IMR-90 (cell line): ENCODE measurements around the gene LINGO4. TPM values are rescaled to one million over a fixed set of nuclear protein-coding genes. Genes with fewer than 3 reads are reported as not detected.

Experiments used
- ATAC-seq: fragments of 200-7000 bp; cut with Tn5 transposase; 2 replicates; pipeline ENCODE4 v1.9.1; 2020; ENCODE audit warnings: low read depth, mild to moderate bottlenecking, moderate library complexity
- BruUV-seq: library from RNA; stranded (reverse); fragments of 400-500 nt; replicated peaks from 2 replicates; lab custom pipeline; 2021; lab: Mats Ljungman, UMichigan
- CTCF ChIA-PET: fragments of 300-600 bp; formaldehyde crosslinking; extraction: SDS; loops from one replicate; lab custom pipeline; 2021; ENCODE audit warnings: antibody characterized with exemption; lab: Yijun Ruan, JAX
- POLR2A ChIA-PET: fragments of 300-600 bp; sonication (Branson Sonifier 250); formaldehyde crosslinking; loops from one replicate; lab custom pipeline; 2022; ENCODE audit warnings: antibody characterized with exemption; ENCODE audit not compliant: unreplicated experiment; lab: Charles Lee
- DNase-seq: peaks from one replicate; pipeline ENCODE4 v3.0.0; 2013
- H2AFZ ChIP-seq: replicated peaks from 2 replicates; pipeline ENCODE3; 2013; ENCODE audit warnings: low read length, mild to moderate bottlenecking; ENCODE audit not compliant: poor library complexity
- H2AK5ac ChIP-seq: 2 replicates; pipeline ENCODE4 v1.6.1; 2013; ENCODE audit warnings: low read depth, low read length, inconsistent platforms
- H2AK9ac ChIP-seq: replicated peaks from 2 replicates; pipeline ENCODE3; 2013; ENCODE audit warnings: mild to moderate bottlenecking, low read depth, low read length, moderate library complexity; ENCODE audit not compliant: poor library complexity
- H2BK120ac ChIP-seq: 2 replicates; pipeline ENCODE4 v1.6.1; 2013; ENCODE audit warnings: low read depth, low read length, inconsistent platforms
- H2BK15ac ChIP-seq: 3 replicates; pipeline ENCODE4 v1.6.1; 2013; ENCODE audit warnings: low read depth, low read length, inconsistent platforms
- H2BK20ac ChIP-seq: 2 replicates; pipeline ENCODE4 v1.6.1; 2013; ENCODE audit warnings: low read depth, mild to moderate bottlenecking, inconsistent platforms, low read length, moderate library complexity
- H2BK5ac ChIP-seq: 2 replicates; pipeline ENCODE4 v1.6.1; 2013; ENCODE audit warnings: mild to moderate bottlenecking, low read depth, low read length, inconsistent platforms; ENCODE audit not compliant: poor library complexity, severe bottlenecking
- H3K14ac ChIP-seq: replicated peaks from 2 replicates; pipeline ENCODE4 v1.6.1; 2013; ENCODE audit warnings: low read depth, low read length, inconsistent platforms
- H3K18ac ChIP-seq: 2 replicates; pipeline ENCODE4 v1.6.1; 2013; ENCODE audit warnings: low read depth, low read length, control low read depth
- H3K23ac ChIP-seq: 2 replicates; pipeline ENCODE4 v1.6.1; 2013; ENCODE audit warnings: low read depth, low read length, inconsistent platforms
- H3K27ac ChIP-seq: 2 replicates; pipeline ENCODE4 v1.5.1; 2013; ENCODE audit warnings: mild to moderate bottlenecking, control low read depth, low read length; ENCODE audit not compliant: insufficient read depth
- H3K27me3 ChIP-seq: 2 replicates; pipeline ENCODE4 v1.6.1; 2013; ENCODE audit warnings: low read length; ENCODE audit not compliant: control insufficient read depth, insufficient read depth
- H3K36me3 ChIP-seq: 2 replicates; pipeline ENCODE4 v1.6.1; 2013; ENCODE audit warnings: low read length, mixed read lengths; ENCODE audit not compliant: control insufficient read depth, insufficient read depth
- H3K4ac ChIP-seq: 2 replicates; pipeline ENCODE4 v1.6.1; 2013; ENCODE audit warnings: low read depth, low read length, inconsistent platforms
- H3K4me1 ChIP-seq: 2 replicates; pipeline ENCODE4 v1.6.1; 2013; ENCODE audit warnings: low read length, mixed read lengths; ENCODE audit not compliant: control insufficient read depth, insufficient read depth
- H3K4me2 ChIP-seq: 2 replicates; pipeline ENCODE4 v1.6.1; 2013; ENCODE audit warnings: low read depth, mild to moderate bottlenecking, control low read depth, low read length, moderate library complexity
- H3K4me3 ChIP-seq: 2 replicates; pipeline ENCODE4 v1.5.1; 2013; ENCODE audit warnings: low read depth, mild to moderate bottlenecking, control low read depth, low read length, moderate library complexity; ENCODE audit not compliant: insufficient read depth
- H3K56ac ChIP-seq: 2 replicates; pipeline ENCODE4 v1.6.1; 2013; ENCODE audit warnings: low read length, inconsistent platforms; ENCODE audit not compliant: insufficient read depth; ENCODE audit errors: extremely low read depth
- H3K79me1 ChIP-seq, 2 experiments: 2 replicates each; pipeline ENCODE4 v1.6.1; 2013; ENCODE audit warnings: low read length in 2 of 2, inconsistent platforms in 1 of 2, low read depth in 1 of 2
- H3K9ac ChIP-seq: 2 replicates; pipeline ENCODE4 v1.6.1; 2013; ENCODE audit warnings: low read depth, low read length, control low read depth
- H3K9me1 ChIP-seq: 2 replicates; pipeline ENCODE4 v1.6.1; 2013; ENCODE audit warnings: low read length, inconsistent platforms; ENCODE audit not compliant: insufficient read depth
- H3K9me3 ChIP-seq: 2 replicates; pipeline ENCODE4 v1.6.1; 2013; ENCODE audit warnings: low read length; ENCODE audit not compliant: control insufficient read depth, insufficient read depth
- H4K20me1 ChIP-seq: 2 replicates; pipeline ENCODE4 v1.6.1; 2013; ENCODE audit warnings: low read length, inconsistent platforms; ENCODE audit not compliant: insufficient read depth
- H4K5ac ChIP-seq: 2 replicates; pipeline ENCODE4 v1.6.1; 2013; ENCODE audit warnings: mild to moderate bottlenecking, low read depth, low read length, control low read depth
- H4K8ac ChIP-seq, 2 experiments: 2 replicates each; pipeline ENCODE4 v1.6.1; 2013; ENCODE audit warnings: low read depth in 2 of 2, low read length in 2 of 2, control low read depth in 1 of 2, inconsistent platforms in 1 of 2
- H4K91ac ChIP-seq: 2 replicates; pipeline ENCODE4 v1.6.1; 2013; ENCODE audit warnings: low read depth, low read length, inconsistent platforms; ENCODE audit not compliant: insufficient read depth
- BHLHE40 ChIP-seq: fragments of 150-350 bp; IDR thresholded peaks from 2 replicates; pipeline ENCODE4 v1.6.1; 2016; ENCODE audit warnings: mild to moderate bottlenecking, low read depth, low read length
- CHD1 ChIP-seq: IDR thresholded peaks from 2 replicates; pipeline ENCODE4 v1.6.1; 2012; ENCODE audit warnings: low read depth, low read length, improper control_type of control experiment
- MXI1 ChIP-seq: IDR thresholded peaks from 2 replicates; pipeline ENCODE4 v1.6.1; 2012; ENCODE audit warnings: low read depth, mild to moderate bottlenecking, low read length, moderate library complexity, borderline replicate concordance
- NFE2L2 ChIP-seq: fragments of 150-350 bp; IDR thresholded peaks from 2 replicates; pipeline ENCODE4 v1.6.1; 2016; ENCODE audit warnings: low read depth, mild to moderate bottlenecking, low read length
- RAD21 ChIP-seq: IDR thresholded peaks from 2 replicates; pipeline ENCODE4 v1.6.1; 2012; ENCODE audit warnings: low read length, improper control_type of control experiment
- SMC3 ChIP-seq: fragments of 150-350 bp; IDR thresholded peaks from 2 replicates; pipeline ENCODE4 v1.6.1; 2016; ENCODE audit warnings: low read depth, mild to moderate bottlenecking, antibody characterized with exemption, low read length, moderate library complexity
- WGBS, 2 experiments: methylation state at CpG; one replicate each; pipeline versions ENCODE4 v1.1.5 to v1.1.7; 2013; ENCODE audit warnings: missing lambda C conversion rate in 2 of 2; ENCODE audit not compliant: insufficient read length in 1 of 2; ENCODE audit errors: extremely low coverage in 2 of 2; 5-methylcytosine and 5-hydroxymethylcytosine counted together
- dilution Hi-C: fragments of 300-500 bp; cut with HindIII; formaldehyde crosslinking; loops from one replicate; pipeline ENCODE4 v1.14.3; 2018; ENCODE audit warnings: low sequenced_read_pairs; ENCODE audit not compliant: unreplicated experiment
- in situ Hi-C: fragments of 300-500 bp; cut with MboI; formaldehyde crosslinking; loops from 3 replicates; pipeline ENCODE4 v1.14.3; 2019; ENCODE audit warnings: low sequenced_read_pairs, inconsistent platforms, mixed read lengths
- intact Hi-C: fragments of 100-400 bp; cut with micrococcal nuclease; formaldehyde crosslinking; loops from 2 replicates; pipeline ENCODE4 v1.10.0; 2022
- polyA plus RNA-seq, 3 experiments: library from polyadenylated mRNA; depleted of rRNA; stranded (reverse); fragments of >200 nt; gene quantifications; 2 replicates each; pipeline ENCODE4 v1.2.3, GENCODE V29; 2012; ENCODE audit warnings: low replicate concordance in 1 of 3
- total RNA-seq: library from RNA; depleted of rRNA; stranded (reverse); fragments of >200 nt; gene quantifications from 2 replicates; pipeline ENCODE4 v1.2.3, GENCODE V29; 2012
- TF ChIP-seq, protein P1 (sequence below): fragments of 150-350 bp; IDR thresholded peaks from 2 replicates; pipeline ENCODE4 v1.6.1; 2017; ENCODE audit warnings: mild to moderate bottlenecking, antibody characterized with exemption, low read length, low read depth

The LINGO4 gene
- total and polyA plus RNA-seq, 2 of the 4 experiments (the other 2 are of a cell fraction), result not detected

DNA sequence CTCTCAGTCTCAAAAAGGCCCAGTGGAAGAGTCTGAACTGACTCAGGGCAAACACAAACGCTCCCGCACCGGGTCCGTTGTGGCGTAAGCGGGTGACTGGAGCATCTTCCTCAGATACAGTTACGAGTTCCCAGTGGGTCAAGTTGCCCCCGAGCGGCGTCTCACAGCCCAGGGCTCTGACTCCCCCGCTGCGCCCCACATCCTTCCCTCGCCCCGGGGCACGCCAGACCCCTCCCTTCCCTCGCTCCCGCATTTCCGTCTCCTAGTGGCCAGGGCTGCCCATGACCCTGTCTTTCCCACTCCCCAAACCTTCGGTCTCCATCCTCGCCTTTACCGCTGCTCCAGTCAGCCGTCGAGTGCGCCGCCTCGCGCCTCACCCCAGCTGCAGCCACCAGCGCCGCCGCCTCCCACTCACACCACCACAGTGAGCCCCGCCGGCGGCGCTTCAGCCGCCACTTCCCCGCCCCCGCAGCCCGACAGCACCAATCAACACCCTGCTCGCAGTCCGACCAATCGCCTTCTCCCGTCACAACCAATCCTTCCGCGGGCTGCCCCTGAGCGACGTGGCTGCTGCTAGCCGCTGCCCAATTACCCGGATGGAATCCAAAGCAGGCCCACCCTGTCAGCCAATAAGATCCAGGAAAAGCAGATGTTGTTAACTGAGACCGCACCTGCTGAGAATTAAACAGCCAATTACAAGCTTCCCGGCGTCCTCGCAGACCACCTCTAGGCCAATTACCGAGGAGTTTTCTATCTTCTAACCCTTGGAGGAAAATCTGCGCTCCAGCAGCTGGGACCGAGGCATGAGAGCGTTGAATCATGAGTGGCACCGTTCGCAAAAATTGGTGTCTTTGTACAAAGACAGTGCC lies 14.9 kb downstream of the LINGO4 start, which contains the start of gene TDRKH (continued):
- TF ChIP-seq, protein P1, sequence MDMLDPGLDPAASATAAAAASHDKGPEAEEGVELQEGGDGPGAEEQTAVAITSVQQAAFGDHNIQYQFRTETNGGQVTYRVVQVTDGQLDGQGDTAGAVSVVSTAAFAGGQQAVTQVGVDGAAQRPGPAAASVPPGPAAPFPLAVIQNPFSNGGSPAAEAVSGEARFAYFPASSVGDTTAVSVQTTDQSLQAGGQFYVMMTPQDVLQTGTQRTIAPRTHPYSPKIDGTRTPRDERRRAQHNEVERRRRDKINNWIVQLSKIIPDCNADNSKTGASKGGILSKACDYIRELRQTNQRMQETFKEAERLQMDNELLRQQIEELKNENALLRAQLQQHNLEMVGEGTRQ, result no peak; the same call in 1 of the 2 replicates
- no peak for TF ChIP-seq MXI1

DNA sequence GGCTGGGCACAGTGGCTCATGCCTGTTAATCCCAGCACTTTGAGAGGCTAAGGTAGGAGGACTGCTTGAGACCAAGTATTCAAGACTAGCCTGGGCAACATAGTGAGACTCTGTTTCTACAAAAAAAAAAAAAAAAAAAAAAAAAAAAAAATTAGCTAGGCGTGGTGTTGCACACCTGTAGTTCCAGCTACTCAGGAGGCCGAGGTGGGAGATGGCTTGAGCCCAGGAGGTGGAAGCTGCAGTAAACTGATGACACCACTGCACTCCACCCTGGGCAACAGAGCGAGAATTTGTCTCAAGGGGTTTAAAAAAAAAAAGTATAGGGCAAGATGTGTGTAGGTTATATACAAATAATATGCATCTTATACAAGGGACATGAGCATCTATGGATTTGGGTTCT lies 17.5 kb downstream of the LINGO4 start:
- no peak overlapping the region for H2AK5ac ChIP-seq
- H3K14ac ChIP-seq, result no peak overlapping the region
- H2BK15ac ChIP-seq, result no peak overlapping the region
- H3K4me2 ChIP-seq, result no peak overlapping the region
- no peak overlapping the region for H2BK120ac ChIP-seq
- no peak overlapping the region for H4K91ac ChIP-seq
- H3K9me1 ChIP-seq, result no peaks in the 10 kb centered on the region
- no CpG with 5 or more reads among the region's 3 CpGs for WGBS, 2 experiments
- no peak overlapping the region for H3K4ac ChIP-seq
- H3K36me3 ChIP-seq, result no peaks in the 10 kb centered on the region
- H2BK20ac ChIP-seq, result no peak overlapping the region
- no peaks in the 10 kb centered on the region for H3K79me1 ChIP-seq
- H3K4me1 ChIP-seq, result peaks cover 2% of the 10 kb centered on the region
- no TSS peak for BruUV-seq
- H2BK5ac ChIP-seq, result no peak overlapping the region
- no peak overlapping the region for H4K8ac ChIP-seq
- TF ChIP-seq RAD21 (no peak), BHLHE40 (no peak), MXI1 (no peak), CHD1 (no peak), SMC3 (no peak), NFE2L2 (no peak)
- TF ChIP-seq, protein P1, result no peak
- peaks cover 21% of the 10 kb centered on the region for H3K27me3 ChIP-seq
- CTCF ChIA-PET, result no interaction called here
- dilution Hi-C loops, result loop anchor here (25.0 kb wide), 1 partner anchor 100 kb away; no protein-coding TSS in a partner anchor
- no peak for DNase-seq
- no peak overlapping the region for H4K5ac ChIP-seq
- H3K56ac ChIP-seq, result no peak overlapping the region
- no peak overlapping the region for H3K4me3 ChIP-seq
- H3K27ac ChIP-seq, result no peak overlapping the region
- H4K20me1 ChIP-seq, result no peaks in the 10 kb centered on the region
- no peak for ATAC-seq
- H3K18ac ChIP-seq, result no peak overlapping the region
- in situ Hi-C loops, result no loop called here
- intact Hi-C loops, result no loop called here
- H2AFZ ChIP-seq, result no peak overlapping the region
- H3K23ac ChIP-seq, result no peak overlapping the region
- no peaks in the 10 kb centered on the region for H3K9me3 ChIP-seq
- POLR2A ChIA-PET, result no interaction called here
- H3K9ac ChIP-seq, result no peak overlapping the region
- H2AK9ac ChIP-seq, result no peak overlapping the region
